Pancreas (tissue), 10 donors: ENCODE results near the gene AFF3. TPM values are rescaled to one million over a fixed set of nuclear protein-coding genes. Genes with fewer than 3 reads are reported as not detected.

Source experiments
- ATAC-seq, 4 donors: fragments of 200-7000 bp; cut with Tn5 transposase; one replicate each; pipeline versions ENCODE4 v1.8.0 to v1.9.1; 2020; ENCODE audit warnings: mild to moderate bottlenecking in 4 of 4, moderate library complexity in 4 of 4
- DNase-seq, 6 donors: peaks; one replicate each; pipeline ENCODE4 v3.0.0-alpha.2; 2020
- FAIRE-seq: peaks from 2 replicates; lab custom pipeline; 2012; peaks lifted over from hg19 to GRCh38; lab: Jason Lieb, UNC
- H3K27ac ChIP-seq, 4 donors: fragments of 200-600 bp; sonication (generic); 1 replicate in 3 of 4; 2 replicates in 1 of 4; pipeline versions ENCODE4 v1.5.0 to v1.8.0; 2020
- H3K27me3 ChIP-seq, 4 donors: fragments of 200-600 bp; one replicate each; pipeline ENCODE4 v1.8.0; 2021
- H3K36me3 ChIP-seq, 3 donors: fragments of 200-600 bp; sonication (generic) in 1 of 3; one replicate each; pipeline versions ENCODE4 v1.5.0 to v1.8.0; 2020 to 2021
- H3K4me1 ChIP-seq, 3 donors: fragments of 200-600 bp; one replicate each; pipeline ENCODE4 v1.8.0; 2021
- H3K4me3 ChIP-seq, 4 donors: fragments of 200-600 bp; sonication (generic) in 2 of 4; one replicate each; pipeline versions ENCODE4 v1.5.0 to v1.8.0; 2020 to 2021
- H3K9me3 ChIP-seq, 4 donors: fragments of 200-600 bp; one replicate each; pipeline ENCODE4 v1.8.0; 2021
- WGBS, 2 donors: extraction: QIAGEN DNeasy Blood & Tissue Kit; methylation state at CpG; one replicate each; pipeline ENCODE4 v1.1.7; 2013; 5-methylcytosine and 5-hydroxymethylcytosine counted together
- intact Hi-C, 3 donors: fragments of 100-400 bp; cut with DNase I; formaldehyde crosslinking; loops; one replicate each; pipeline versions ENCODE4 v1.11.1 to v1.14.2; 2022
- polyA plus RNA-seq, 2 donors: library from polyadenylated mRNA; stranded (reverse); fragments of 200-250 nt; gene quantifications; one replicate each; pipeline ENCODE4 v1.2.3, GENCODE V29; 2013
- total RNA-seq, 6 donors: library from RNA; stranded (reverse); fragmentation: NEBNext Ultra II Directional in 4 of 6; extraction: Animal tissue kit (Norgen Biotek cat#: 25700) in 4 of 6; gene quantifications; one replicate each; pipeline versions ENCODE4 v1.2.1 to v1.2.4, GENCODE V29; 2021 to 2023
- TF ChIP-seq, protein P1 (sequence below), 4 donors: fragments of 200-600 bp; sonication (generic) in 3 of 4; IDR thresholded peaks; one replicate each; pipeline versions ENCODE4 v1.5.0 to v1.8.0; 2021; ENCODE audit warnings: antibody characterized with exemption in 4 of 4
- donor health status: healthy with polysubstance abuse.
- donor health status: DM: no; HTN: no; CAD: no; lungs with moderate emphysema.
- donor health status: DM: no; HTN: no; CAD: no.
- donor health status: control.
- donor health status: control.
- donor health status: Bipolar disorder and iron deficiency.
- donor health status: DM: yes; HTN: yes; CAD: no.
- donor health status: DM: no; HTN: no; CAD: no.
- donor health status: DM: no; HTN: no; CAD: no.
- donor health status: DM: yes; HTN: yes; CAD: no.

AFF3 gene
- total and polyA plus RNA-seq, 8 donors: 0.19 to 1.1 (median 0.54) TPM

DNA sequence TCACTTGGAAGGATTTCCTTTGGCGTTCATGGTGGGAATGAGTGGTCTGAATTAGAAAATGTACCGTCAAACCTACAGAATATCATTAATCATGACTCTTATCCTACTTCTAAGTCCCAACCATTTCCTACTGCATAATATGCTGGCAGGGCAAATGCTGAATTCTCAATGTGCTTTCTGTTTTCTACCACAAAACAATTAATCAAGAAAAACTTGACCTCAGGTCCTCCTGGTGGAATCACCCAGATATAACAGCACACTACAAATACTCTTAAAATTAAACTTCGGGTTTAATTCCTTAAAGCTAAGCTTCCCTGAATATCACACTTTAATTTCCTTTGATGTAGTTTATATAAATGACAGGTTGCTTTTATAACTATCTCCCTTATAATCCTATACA is 301.6 kb downstream of the AFF3 start:
- Histone ChIP-seq H3K4me1 (no peaks in the 10 kb centered on the region), H3K4me3 (no peak overlapping the region), H3K27ac (no peak overlapping the region), H3K9me3 (no peaks in the 10 kb centered on the region), H3K27me3 (no peaks in the 10 kb centered on the region), H3K36me3 (no peaks in the 10 kb centered on the region)
- 79 to 86% methylated on average over 3 of the region's 3 CpGs for WGBS, 2 donors
- ATAC-seq (no peak), FAIRE-seq (no peak), DNase-seq (no peak)
- TF ChIP-seq, protein P1, sequence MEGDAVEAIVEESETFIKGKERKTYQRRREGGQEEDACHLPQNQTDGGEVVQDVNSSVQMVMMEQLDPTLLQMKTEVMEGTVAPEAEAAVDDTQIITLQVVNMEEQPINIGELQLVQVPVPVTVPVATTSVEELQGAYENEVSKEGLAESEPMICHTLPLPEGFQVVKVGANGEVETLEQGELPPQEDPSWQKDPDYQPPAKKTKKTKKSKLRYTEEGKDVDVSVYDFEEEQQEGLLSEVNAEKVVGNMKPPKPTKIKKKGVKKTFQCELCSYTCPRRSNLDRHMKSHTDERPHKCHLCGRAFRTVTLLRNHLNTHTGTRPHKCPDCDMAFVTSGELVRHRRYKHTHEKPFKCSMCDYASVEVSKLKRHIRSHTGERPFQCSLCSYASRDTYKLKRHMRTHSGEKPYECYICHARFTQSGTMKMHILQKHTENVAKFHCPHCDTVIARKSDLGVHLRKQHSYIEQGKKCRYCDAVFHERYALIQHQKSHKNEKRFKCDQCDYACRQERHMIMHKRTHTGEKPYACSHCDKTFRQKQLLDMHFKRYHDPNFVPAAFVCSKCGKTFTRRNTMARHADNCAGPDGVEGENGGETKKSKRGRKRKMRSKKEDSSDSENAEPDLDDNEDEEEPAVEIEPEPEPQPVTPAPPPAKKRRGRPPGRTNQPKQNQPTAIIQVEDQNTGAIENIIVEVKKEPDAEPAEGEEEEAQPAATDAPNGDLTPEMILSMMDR (IDR thresholded peaks at IDR 0.05): no peak
- intact Hi-C loops: no loop called here

- H3K36me3 ChIP-seq: no peaks in the 10 kb centered on the region
- H3K27me3 ChIP-seq: no peaks in the 10 kb centered on the region
- no peaks in the 10 kb centered on the region for H3K9me3 ChIP-seq
- H3K4me3 ChIP-seq: no peak overlapping the region
- H3K27ac ChIP-seq: no peak overlapping the region
- intact Hi-C loops: no loop called here
- no peak for DNase-seq
- H3K4me1 ChIP-seq: no peaks in the 10 kb centered on the region
- FAIRE-seq: no peak
- 48 to 57% methylated on average over 6 of the region's 6 CpGs for WGBS, 2 donors
- ATAC-seq: no peak
- TF ChIP-seq, protein P1 (IDR thresholded peaks at IDR 0.05): no peak
These were observed 305.4 kb downstream of the AFF3 start for GRCh38 chr2:99836690-99837605.

GRCh38 chr2:99834426-99834825 is 308.0 kb downstream of the AFF3 start:
- no peaks in the 10 kb centered on the region for H3K9me3 ChIP-seq
- FAIRE-seq (no peak), ATAC-seq (no peak), DNase-seq (no peak)
- no peaks in the 10 kb centered on the region for H3K27me3 ChIP-seq
- intact Hi-C loops: no loop called here
- 50 to 70% methylated on average over 6 of the region's 6 CpGs for WGBS, 2 donors
- TF ChIP-seq, protein P1 (IDR thresholded peaks at IDR 0.05): no peak
- no peaks in the 10 kb centered on the region for H3K4me1 ChIP-seq
- no peaks in the 10 kb centered on the region for H3K36me3 ChIP-seq
- no peak overlapping the region for H3K4me3 ChIP-seq
- no peak overlapping the region for H3K27ac ChIP-seq

DNA sequence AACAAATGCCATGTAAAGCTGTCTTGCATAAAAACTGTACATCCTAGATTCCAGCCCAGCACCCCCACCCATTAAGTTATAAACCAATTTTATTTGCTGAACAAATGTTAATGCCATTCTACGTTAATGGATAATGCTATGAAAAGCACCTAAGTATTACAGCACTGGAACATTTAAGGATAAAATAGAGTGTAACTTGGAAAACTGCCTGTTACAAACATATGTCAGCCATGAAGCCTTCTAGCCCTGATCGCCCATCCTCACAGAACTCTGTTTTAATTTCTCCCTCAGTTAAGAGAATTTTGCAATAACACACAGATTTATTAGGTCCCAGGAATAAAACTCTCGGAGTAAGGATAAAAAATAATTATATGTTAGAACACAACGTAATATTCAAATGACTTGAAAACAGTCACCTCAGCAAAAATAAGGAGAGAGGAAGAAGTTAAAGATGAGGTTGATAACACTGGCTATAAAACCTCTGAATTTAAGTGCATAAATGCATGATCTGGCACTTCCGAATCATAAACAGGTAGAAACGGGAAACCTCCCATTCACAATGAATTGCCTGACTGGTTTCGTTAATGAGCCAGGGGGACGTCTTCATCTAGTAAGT is 308.7 kb downstream of the AFF3 start:
- Histone ChIP-seq H3K27me3 (no peaks in the 10 kb centered on the region), H3K27ac (no peak overlapping the region), H3K36me3 (no peaks in the 10 kb centered on the region), H3K4me3 (no peak overlapping the region), H3K4me1 (no peaks in the 10 kb centered on the region), H3K9me3 (no peaks in the 10 kb centered on the region)
- FAIRE-seq (no peak), DNase-seq (no peak), ATAC-seq (no peak)
- intact Hi-C loops: no loop called here
- TF ChIP-seq, protein P1 (IDR thresholded peaks at IDR 0.05): no peak
- 70 to 82% methylated on average over 8 of the region's 8 CpGs for WGBS, 2 donors

GRCh38 chr2:99832926-99833325 is 309.5 kb downstream of the AFF3 start:
- no peaks in the 10 kb centered on the region for H3K36me3 ChIP-seq
- TF ChIP-seq, protein P1 (IDR thresholded peaks at IDR 0.05): no peak

More at GRCh38 chr2:99832926-99833325, 309.5 kb downstream of the AFF3 start:
- no peak for FAIRE-seq
- DNase-seq: no peak
- no peaks in the 10 kb centered on the region for H3K27me3 ChIP-seq
- H3K4me1 ChIP-seq: no peaks in the 10 kb centered on the region
- H3K9me3 ChIP-seq: no peaks in the 10 kb centered on the region
- intact Hi-C loops: no loop called here
- no peak overlapping the region for H3K4me3 ChIP-seq
- ATAC-seq: no peak
- 21 to 35% methylated on average over 1 of the region's 1 CpG for WGBS, 2 donors
- H3K27ac ChIP-seq: no peak overlapping the region
